ENCODE measurements around the gene DISC1.

- TF ChIP-seq EZH2phosphoT487 (conservative IDR thresholded peaks at IDR 0.05; ENCODE audit: low read length) = no peak
- TF ChIP-seq, protein P1, sequence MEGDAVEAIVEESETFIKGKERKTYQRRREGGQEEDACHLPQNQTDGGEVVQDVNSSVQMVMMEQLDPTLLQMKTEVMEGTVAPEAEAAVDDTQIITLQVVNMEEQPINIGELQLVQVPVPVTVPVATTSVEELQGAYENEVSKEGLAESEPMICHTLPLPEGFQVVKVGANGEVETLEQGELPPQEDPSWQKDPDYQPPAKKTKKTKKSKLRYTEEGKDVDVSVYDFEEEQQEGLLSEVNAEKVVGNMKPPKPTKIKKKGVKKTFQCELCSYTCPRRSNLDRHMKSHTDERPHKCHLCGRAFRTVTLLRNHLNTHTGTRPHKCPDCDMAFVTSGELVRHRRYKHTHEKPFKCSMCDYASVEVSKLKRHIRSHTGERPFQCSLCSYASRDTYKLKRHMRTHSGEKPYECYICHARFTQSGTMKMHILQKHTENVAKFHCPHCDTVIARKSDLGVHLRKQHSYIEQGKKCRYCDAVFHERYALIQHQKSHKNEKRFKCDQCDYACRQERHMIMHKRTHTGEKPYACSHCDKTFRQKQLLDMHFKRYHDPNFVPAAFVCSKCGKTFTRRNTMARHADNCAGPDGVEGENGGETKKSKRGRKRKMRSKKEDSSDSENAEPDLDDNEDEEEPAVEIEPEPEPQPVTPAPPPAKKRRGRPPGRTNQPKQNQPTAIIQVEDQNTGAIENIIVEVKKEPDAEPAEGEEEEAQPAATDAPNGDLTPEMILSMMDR (IDR thresholded peaks at IDR 0.05; ENCODE audit: insufficient read depth, low read length, poor library complexity, severe bottlenecking) = no peak
These were observed 245.3 kb downstream of the DISC1 start for GRCh38 chr1:231871878-231872277.
